Measurements from ENCODE around the gene RSPRY1.
"Not testable (repeated sequence)": the region's sequence is repeated elsewhere in the genome, so short reads cannot be mapped to it uniquely, and the experiment has no call there.

Gene RSPRY1

DNA sequence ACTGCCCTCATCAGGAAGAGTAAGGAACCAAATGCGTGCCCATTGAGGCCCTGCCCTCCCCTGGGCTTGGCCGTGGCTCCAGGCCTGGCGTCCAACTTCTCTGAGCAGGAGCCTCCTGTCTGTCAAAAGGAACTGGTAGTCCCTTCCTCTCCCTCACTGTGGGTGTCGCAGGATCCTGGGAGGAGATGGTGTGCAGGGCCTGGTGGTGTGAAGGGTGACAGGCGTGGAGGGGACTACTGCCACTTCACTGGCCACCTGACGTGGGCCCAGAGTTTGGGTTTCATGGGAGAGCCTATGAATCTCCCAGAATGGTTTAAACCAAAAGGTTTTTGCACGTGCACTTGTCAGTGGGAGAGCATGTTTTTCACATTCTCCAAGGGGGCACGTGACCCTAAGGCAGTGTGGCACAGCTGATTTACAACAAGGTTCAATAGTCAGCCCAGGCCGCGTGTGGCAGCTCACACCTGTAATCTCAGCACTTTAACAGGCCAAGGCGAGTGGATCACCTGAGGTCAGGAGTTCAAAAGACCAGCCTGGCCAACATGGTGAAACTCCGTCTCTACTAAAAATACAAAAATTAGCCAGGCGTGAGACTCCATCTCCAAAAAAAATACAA is 71.4 kb downstream of the RSPRY1 start:
- no peak for DNase-seq

DNA sequence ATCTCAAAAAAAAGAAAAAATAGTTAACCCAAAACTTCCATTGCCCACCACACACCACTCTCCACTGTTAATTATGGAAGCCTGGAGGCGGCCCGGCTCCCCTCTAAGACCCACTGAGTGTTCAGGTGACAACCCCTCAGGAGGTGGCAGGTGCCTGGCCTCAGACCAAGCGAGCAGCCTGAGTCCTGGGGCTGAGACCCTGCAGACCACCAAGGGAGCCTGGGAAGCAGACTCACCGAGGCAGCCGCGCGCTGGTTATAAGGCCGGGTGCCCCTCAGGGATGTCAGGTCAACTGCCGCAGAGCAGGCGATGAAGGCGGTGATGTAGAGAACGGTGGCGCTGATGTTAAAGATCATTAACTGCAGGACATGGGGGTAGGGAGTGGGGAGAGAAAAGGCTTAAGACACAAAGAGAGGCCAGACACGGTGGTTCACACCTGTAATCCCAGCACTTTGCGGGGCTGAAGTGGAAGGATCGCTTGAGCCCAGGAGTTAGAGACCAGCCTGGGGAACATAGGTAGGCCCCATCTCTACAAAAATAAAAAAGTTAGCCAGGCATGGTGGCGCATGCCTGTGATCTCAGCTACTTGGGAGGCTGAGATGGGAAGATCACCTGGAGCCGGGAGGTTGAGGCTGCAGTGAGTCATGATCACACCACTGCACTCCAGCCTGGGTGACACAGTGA is 72.2 kb downstream of the RSPRY1 start:
- no peak for DNase-seq

DNA sequence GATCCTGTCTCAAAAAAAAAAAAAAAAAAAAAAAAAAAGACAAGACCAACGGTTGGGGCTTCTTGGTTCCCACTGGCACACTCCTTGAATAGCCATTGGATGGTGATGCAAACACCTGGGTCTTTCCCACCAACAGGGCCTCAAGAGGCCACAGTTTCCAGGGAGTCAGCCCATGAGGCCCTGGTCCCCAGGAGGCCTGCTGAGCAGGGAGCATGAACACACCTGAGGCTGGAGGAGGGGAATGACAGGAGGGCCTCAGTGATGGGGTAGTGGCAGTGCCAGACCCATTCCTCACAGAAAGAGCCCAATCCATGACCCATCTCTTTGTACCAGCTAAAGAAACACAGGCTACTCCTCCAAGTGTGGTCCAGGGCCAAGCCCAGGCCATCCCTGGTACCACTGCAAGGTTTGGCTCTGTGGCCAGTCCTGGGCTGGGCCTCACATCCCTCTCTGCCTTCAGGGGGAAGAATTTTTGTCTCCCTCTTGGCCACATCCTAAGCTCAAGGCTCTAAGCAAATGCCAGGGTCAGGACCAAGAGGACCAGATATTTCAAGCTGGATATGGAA is 72.9 kb downstream of the RSPRY1 start:
- DNase-seq = no peak

DNA sequence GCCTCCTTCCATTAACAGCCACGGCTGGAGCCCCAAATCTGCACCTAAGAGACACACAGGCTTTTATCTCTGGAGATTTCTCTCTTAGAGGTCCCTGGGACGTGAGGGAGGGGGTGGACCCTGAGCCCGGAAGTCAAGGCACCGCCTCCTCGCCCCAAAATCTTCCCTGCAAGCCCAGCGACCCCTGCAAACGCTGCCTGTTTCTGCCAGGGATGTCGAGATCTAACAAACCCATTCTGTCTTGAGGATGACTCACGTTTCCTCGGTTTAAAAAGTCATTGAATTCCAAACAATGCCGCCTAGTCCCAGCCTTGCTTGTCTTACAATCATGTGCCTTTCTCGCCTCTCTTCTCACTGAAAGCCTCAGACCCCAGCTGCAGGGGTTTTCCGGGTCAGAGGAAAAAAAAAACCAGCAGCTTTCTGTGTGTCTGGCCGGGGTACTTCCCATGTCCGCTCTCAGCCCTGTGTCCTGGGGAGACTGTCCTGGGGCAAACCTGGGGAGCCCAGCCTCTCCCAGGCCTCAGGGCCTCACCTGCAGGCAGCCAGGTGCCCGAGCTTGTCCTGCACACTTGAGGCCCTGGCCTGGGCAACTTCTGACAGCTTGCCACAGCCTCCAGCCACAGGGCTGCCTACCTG is 74.3 kb downstream of the RSPRY1 start:
- DNase-seq = no peak

DNA sequence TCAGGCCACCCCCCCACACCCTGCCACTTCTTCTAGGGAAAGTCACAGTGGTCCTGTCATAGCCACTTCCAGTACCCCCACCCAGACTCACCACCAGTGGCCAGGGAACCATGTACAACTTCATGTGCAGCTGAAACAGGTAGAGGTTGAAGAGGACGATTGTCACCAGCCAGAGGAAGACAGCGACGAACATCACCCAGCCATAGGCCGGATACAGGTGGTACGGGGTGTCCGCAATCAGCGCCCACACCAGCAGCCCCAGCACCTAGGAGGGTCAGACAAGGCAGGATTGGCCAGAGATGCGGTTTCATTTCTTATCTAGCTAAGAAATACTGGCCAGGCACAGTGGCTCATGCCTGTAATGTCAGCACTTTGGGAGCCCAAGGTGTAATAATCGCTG is 75.7 kb downstream of the RSPRY1 start:
- no peak for DNase-seq

DNA sequence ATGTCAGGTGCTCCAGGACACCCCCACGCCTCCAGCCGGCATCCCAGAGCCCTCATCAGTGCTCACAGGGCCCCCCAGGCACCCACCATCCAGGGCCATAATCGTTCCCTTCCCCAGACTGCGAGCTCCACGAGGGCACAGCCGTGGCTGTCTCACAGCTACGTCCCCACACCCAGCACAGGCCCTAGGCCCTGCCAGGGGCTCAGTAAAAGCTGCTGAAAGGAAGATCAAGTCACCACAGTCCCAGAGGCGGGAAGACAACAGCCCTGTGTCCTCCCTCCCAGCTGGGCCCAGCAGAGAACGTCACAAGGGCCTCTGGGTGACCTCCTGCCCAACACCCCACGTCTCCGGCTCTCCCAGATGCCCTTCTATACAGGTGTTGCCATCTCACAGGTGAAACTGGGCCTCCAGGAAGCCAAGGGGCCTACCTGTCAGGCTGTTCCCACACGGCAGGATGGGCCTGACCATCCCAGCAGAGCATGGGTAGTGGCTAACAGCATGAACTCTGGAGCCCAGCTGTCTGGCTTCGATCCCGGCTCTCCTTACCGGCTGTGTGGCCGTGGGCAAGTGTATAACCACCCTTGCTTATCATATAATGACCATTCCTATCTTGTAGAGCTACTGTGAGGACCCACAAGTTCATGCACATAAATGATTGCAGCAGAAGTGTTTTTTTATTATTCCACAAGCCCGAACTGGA is 76.9 kb downstream of the RSPRY1 start:
- DNase-seq = no peak

DNA sequence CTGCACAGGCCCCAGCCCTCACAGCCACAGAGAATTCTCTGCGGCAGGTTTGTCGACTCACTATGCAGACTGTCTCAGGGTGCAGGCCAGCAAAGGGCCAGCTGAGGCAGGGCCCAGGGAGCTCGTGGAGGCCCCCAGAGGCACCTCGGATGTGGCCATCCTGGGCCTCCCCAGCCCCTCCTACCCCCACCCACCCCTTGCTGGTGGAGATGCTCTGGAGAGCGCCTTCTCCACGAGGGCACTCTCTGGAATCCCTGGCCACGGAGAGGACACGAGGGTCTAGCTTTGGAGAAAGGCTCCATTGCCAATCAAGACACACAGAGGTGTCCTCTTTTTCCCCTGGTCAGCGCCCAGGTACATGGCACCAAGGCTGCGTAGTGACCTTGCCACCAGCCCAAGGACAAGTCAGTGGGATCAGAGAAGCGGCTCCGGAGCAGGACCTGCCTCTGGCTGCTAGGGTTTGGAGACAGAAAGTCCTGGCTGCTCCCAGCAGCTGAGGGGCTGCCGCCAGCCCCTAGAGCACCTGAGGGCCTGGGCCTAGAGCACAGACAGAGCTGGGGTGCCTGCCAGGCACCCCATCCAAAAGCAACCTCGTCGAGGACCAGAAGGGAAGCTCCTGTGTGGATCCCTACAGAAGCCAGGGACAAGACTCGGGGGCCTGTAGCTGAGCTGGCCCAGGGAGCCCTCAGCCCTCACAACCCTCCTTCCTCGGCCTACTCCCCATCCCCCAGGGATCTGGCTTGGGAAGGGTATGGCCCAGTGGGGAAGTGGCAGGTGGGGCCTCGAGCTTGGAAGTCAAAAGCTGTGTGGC is 77.6 kb downstream of the RSPRY1 start:
- no peak for DNase-seq

DNA sequence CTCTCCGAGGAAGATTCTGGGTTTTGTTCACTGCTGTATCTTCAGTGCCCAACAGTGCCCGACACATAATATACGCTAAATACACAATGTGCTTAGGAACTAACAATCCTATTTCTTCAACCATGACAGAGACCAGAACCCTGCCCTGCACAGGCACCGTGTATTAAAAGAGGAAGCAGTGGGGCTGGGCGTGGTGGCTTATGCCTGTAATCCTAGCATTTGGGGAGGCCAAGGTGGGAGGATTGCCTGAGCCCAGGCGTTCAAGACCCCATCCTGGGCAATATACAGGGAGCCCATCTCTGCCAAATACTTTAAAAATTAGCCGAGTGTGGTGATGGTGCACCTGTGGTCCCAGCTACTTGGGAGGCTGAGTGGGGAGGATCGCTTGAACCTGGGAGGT is 78.3 kb downstream of the RSPRY1 start:
- DNase-seq = no peak

DNA sequence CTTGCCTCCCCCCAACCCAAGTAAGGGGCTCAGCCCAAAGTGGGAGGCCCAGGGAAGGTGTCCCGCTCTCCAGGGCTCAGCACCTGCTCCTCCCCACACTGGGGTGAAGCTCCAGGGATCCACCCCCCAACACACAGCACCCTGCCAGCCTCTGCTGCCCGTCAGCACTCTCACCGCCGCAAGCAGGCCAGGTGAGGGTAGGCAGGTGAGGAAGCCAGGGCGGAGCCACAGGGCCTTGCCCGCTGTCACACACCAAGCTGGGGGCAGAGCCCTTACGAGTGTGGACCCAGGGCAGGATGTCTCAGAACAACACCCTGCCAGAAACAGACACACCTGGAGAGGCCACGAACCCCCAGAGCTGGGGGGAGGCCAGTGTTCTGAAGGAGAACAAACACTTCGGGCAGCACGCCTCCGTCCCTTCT is 78.8 kb downstream of the RSPRY1 start:
- no peak for DNase-seq

DNA sequence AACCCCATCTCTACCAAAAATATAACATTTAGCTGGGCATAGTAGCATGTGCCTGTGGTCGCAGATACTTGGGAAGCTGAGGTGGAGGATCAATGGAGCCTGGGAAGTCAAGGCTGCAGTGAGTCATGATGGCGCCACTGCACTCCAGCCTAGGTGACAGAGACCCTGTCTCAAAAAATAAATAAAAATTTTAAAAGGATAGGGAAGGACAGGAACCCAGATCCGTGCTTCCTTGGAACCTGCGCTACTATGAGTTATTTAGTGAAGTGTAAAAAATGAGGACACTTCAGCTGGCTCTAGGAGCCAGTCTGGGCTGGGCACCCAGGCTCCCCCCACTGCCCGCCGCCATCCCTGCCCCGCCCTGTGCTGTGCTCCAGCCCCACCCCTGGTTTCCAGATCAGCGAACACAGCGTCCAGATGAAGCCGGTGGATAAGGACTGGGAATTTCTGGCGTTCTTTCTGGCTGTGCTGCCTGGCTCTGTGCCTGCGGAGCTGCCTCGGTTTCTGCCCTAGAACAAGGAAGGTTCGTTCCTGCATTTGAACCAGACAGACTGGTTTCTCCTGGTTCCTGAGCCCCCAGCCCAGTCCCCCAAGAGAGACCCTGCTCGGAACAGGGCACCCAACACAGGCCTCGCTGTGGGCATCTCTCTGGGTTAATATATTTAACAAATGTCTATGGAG is 79.9 kb downstream of the RSPRY1 start:
- no peak for DNase-seq

DNA sequence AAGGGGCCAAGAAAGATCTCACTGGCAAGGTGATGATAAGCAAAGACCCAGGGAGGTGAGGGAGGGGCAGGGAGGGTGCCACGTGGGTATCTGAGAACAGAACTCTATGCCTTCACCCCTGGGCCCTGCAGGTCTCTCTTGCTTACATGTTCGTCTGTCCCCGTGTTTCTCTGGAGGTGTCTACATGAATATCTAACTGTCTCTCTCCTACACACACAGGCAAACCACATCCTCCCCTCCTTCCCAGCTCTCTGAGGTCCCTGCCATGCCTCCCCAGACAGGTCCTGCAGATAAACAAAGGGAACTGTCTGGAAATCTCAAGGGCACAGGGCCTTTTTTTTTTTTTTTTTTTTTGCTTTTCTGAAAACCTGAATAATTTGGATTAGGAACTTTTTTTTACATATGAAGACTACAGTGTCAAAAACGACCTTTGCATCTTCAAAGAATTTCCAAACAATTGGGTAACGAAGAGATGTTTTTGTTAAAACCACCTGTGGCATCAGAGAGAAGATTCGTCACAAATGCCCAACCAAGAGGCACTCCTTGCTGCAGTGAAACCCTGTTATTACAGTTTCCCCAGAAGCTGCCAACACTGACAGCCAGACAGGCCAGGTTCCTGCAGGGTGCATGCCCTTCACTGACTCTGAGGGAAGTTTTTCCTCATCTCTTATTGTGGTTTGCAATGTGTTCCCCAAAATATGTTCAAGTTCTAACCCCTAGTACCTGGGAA is 80.6 kb downstream of the RSPRY1 start:
- no peak for DNase-seq

DNA sequence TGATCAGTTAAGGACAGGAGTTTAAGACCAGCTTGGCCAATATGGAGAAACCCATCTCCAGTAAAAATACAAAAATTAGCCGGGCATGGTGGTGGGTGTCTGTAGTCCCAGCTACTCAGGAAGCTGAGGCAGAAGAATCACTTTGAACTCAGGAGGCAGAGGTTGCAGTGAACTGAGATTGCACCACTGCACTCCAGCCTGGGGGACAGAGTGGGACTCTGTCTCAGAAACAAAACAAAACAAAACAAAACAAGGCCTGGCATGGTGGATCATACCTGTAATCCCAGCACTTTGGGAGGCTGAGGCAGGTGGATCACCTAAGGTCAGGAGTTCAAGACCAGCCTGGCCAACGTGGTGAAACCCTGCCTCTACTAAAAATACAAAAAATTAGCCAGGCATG is 81.2 kb downstream of the RSPRY1 start:
- DNase-seq = not testable (repeated sequence)

DNA sequence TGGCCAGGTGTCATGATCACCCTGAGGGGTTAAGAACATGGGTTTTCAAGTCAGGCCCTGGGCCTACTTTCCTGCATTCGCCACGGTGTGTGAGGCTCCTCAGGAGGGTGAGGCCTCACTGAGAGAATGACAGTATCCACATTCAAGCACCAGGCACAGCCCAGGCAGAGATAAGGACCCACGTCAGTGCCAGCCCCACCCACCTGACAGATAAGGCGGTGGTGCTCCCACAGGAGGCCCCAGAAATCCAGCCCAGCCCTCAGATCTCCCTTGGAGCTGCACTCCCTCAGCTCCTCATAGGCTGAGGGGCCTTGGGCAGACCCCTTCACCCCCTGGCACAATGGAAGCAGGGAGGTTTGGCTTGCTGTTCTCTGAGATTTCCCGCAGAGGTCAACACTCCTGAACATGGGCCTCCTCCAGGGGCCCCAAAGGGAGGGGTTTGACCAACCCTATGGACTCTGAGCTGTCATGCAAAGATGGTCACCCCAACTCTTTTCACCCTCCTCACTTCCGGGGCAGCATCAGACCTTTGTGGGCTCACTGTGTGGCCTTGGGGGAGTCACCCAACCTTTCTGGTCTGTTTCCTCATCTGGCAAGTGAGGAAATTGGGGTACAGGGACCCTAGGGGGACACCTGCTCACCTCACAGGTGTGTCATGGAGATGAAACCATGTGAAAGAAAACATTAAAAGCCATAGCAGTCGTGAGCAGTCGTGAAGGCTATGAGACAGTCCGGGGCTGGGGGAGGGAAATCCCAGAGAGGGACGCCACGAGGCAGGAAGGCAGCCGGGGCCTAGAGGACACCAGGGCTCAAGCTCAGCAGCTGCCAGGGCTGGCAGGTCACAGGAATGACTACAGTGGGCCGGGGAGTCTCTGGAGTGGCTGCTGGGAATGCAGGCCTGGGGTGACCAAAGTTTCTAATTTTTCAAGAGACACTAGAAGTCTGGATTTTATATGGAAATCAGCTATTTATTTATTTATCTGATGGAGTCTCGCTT is 83.0 kb downstream of the RSPRY1 start:
- DNase-seq = no peak

DNA sequence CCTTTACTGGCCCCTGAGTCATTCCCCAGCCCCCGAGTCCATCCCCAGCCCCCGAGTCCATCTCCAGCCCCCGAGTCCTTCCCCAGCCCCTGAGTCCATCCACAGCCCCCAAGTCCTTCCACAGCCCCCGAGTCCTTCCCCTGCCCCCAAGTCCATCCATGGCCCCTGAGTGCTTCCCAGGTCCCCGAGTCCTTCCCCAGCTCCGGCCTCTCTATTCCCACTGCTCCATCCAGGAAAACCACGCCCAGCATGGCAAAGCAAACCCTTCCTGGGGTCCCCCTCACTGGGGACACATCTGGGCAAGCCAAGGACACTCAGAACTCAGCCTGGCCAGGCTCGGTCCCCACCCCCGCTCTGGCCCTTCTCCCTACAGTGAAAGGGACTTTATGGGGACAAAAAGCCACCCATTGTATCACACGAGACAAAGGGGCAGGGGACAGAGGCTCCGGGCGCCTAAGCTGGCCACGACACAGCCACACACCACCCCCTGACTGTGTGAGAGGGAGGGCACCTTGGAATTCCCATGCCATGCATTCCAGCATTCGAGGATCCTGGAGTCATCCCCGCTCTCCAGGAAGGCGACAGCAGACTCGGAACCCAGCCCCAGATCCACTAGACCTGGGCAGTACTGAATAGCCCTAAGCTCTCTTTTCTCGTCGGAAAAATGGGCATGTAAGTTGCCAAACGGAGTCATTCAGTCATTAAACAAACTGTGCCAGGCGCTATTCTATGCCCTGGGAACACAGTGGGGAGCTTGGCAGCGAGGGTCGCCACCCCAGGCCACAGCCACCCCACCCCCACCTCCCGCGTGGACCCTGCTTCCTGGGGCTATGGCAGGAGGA is 84.3 kb downstream of the RSPRY1 start:
- no peak for DNase-seq

DNA sequence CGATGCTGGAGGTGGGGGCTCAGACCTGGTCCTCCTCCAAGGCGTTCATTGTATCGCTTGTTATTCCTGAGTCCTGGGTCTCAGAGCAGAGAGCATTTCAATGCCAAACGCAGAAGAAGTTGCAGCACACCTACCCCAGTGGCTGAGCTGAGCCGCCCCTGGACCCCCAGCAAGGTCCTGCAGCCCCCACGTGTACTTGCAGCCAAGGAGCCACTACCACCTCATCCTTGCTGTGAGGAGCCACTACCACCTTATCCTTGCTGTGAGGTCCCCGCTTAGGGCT is 84.9 kb downstream of the RSPRY1 start:
- DNase-seq = no peak

DNA sequence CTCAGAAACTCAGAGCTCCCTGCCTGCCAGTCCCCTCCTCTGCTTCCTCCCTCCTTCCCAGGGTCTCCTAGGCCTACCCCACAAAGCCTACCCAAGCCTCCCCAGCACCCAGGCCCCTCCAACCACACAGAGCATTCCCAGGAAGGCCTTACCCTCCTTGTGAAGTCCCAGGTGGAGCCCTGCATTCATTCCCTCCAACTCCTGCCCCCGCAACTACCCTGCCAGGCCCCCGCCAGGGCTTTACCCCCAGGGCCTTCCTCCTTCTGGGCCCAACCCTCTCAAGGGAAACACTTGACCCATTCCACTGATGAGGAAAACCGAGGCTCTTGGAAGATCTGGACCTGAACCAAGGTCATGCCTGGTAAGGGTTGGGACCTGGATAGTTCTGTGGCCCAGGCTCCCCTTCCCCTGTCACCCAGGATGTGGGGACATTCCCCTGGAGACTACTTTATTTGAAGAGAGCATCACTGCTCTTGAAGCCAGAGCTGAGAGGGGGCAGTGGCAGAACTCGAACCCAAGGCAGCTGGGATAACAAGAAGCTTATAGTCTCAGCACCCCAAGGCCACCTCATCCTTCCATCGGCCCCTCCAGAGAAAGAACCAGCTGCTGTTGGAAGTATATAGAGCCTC is 85.9 kb downstream of the RSPRY1 start:
- no peak for DNase-seq

DNA sequence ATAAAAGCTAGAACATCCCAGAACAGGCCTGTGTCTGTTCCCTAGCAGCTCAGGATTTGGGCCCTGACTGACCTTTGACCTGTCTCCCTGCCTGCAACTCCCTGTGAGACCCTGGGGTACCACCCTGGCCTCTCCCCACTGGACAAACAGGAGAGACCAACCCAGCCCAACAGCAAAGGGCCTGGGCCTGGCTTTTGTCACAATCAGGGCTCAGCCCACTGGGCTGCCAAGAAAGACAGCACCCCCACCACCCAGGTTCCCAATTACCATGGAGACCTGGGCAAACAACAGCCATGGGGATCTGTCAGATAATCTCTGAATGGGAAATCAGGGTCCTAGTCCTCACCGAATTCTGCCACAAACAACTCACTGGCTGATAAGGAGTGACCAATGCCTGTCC is 87.2 kb downstream of the RSPRY1 start:
- no peak for DNase-seq

DNA sequence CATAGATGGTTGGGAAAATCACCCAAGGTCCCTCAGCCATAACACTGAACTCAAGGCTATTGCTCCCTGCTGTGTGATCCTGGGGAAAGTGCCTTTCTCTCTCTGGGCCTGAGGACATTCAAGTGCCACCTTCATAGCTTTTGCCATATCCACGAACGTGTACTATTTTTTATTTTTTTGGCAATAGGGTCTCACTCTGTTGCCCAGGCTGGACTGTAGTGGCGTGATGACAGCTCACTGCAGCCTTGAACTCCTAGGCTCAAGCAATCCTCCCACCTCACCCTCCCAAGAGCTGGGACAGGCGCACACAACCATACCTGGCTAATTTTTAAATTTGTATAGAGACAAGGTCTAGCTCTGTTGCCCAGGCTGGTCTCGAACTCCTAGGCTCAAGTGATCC is 87.7 kb downstream of the RSPRY1 start:
- no peak for DNase-seq

DNA sequence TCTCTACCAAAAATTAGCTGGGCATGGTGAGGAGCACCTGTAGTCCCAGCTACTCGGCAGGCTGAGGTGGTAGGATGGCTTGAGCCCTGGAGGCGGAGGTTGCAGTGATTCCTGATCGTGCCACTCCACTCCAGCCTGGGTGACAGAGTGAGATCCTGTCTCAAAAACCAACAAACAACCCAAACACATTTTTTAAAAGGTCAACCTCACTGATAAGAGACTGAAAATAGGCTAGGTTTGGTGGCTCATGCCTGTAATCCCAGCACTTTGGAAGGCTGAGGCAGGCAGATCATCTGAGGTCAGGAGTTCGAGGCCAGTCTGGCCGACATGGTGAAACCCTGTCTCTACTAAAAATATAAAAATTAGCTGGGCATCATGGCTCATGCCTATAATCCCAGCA is 89.8 kb downstream of the RSPRY1 start:
- not testable (repeated sequence) for DNase-seq
